C1 segment of cervical spinal cord (tissue), 14 donors: ENCODE data around the gene NLGN4X.

Source experiments
- DNase-seq, 14 donors: peaks; one replicate each; lab custom pipeline; 2025; lab: John Stamatoyannopoulos, UW

The NLGN4X gene

DNA sequence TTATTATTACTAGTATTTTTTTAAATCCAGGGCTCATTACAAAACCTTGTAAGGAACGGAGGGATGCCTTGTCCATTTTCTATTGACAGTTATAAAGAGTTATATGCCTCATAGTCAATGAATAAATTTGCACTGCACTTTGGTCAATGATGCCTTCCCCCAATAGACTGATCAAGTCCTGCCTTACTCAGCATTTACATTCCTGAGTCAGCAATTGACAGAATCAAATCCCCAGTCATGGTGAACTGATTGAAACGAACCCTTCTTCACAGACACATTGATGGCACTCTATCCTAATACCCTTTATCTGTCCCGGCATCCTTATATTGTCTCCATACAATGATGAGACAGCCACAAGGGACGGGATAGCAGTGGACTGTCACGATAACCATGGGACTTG lies 213.2 kb downstream of the NLGN4X start:
- no peak for DNase-seq

DNA sequence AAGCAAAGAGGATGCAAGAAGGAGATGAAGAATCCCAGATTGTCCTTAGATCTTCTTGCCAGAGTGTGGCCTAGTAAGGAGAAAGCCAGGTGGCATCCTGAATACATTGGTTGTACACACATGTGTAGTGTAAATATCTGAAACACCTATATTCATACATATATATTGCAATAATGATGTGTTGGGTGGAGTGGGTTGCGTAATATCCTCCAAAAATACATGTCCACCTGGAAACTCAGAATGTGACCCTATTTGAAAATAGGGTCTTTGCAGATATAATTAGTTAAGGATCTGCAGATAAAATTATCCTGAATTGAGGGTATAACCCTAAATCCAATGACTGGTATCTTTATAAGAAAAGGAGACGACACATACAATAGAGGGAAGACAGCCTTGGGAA lies 216.3 kb downstream of the NLGN4X start:
- DNase-seq: no peak

DNA sequence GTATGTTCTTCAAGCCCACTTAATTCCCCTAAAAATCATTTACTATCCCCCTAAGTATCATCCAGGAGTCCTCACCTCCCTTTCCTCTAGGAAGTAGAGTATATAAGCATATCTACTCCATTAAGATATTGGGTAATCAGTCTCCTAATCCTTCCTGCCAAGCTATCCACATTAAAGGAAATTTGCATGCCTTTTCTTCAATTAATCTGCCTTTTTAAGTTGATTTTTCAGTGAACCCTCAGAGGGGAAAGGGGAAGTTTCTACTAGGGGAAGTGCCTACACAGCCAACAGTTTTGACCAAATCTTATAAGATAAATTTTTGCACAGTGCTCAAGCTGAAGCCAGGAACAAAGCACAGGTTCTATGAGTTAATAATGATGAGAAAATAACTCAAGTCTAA lies 222.8 kb downstream of the NLGN4X start:
- no peak for DNase-seq

DNA sequence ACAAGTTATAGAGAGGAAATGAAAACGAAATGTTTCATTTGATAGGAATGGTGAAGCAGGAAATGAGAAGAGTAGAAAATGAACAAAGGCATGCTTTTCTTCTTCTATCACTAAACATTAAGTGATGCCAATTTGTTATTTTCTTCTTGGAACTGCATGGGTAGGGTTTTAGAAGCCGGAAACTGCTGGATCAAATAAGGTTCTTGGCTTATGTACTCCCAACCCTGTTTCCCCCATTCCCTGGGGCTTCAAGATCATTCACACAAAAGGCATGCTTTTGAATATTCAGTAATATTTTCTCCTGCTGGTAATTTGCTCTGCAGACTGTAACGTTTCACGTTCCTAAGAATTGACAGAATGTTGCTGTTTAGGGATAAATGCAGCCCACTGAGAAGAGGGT lies 224.1 kb downstream of the NLGN4X start:
- no peak for DNase-seq

DNA sequence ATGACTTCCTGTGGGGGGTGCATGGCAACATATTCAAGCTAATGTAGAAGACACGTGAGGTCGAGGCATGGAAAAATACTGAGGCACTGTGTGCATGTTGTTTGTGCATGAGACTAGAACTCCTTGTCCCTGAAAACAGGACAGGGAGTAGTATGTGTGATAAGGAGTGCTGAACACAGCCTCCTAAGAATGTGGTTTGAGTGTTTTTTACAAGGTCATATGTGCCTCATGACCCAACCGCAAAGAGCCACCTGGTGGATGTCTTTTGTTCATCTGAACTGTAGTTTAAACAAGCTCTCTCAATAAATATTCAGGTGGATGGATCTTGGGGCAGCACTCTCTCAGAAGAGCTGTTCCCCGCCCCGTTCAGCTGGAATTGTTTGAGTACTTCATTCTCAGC lies 226.6 kb downstream of the NLGN4X start:
- no peak for DNase-seq

DNA sequence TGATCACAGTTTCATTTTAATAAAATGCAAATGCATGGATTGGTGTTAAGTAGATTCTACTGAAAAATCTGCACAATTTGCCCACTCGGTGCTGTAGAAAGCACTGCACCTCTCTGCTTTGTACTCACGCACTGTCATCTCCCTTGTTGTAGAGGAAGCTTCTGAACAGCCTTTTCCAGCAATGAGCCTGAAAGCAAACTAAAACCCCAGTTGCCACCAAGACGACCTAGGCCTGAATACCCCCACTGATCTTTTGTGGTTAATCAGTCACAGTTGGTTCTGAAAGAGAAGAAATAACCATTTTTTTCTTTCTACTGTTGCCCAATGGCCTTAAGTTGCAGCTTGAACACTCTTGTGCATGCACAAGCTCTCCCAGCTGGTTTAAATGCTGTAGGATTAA lies 229.8 kb downstream of the NLGN4X start:
- DNase-seq: no peak

DNA sequence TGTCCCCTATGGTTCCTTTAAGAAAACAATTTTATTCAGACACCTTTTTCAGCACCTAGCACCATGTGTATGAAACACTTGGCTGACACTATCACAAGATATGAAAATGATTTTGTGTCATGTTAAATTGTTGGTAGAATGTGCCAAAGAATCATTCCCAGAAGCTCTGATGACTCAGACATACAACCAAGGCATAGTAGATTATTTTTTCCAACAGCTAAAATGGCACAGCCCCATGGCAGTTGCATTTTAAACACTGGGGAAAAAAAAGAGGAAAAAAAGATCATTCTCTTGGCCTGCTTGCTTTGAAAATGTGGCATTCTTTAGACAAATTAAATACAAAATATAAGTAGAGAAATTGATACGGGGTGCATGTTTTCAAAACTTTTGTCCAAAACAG lies 230.2 kb downstream of the NLGN4X start:
- no peak for DNase-seq

DNA sequence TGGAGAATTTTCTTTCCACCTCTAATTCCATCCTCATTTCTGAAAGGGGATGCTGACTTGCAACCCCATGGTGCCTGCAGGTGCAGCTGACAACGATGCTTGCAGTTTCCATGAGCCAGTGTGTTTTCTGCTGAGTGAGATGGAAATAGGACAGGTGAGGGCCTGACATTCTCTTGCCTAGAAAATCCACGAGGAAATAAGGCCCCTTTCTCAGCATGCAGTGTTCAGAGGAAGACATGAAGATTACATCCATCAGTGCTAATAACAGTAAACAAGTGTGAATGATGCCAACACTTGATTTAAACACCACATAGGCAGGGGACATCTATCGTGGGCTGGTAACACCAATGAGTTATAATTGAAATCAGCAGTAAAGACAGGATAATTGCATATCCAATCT lies 237.3 kb downstream of the NLGN4X start:
- no peak for DNase-seq

DNA sequence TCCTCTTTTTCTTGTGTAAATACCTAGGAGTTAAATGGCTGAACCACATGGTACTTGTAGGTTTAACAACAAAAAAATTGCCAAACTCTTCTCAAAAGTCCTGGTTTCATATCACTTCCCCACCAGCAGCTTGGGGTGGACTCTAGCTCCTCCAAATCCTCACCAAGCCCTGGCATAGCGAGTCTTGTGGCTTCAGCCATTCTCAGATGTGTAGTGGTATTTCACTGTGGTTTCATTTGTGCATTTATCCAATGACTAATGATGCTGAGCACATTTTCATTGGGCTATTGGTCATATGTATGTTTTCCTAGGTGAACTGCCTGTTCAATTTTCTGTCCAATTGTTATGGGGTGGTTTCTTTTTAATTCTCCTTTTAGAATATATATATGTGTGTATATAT lies 249.3 kb downstream of the NLGN4X start:
- DNase-seq: no peak

DNA sequence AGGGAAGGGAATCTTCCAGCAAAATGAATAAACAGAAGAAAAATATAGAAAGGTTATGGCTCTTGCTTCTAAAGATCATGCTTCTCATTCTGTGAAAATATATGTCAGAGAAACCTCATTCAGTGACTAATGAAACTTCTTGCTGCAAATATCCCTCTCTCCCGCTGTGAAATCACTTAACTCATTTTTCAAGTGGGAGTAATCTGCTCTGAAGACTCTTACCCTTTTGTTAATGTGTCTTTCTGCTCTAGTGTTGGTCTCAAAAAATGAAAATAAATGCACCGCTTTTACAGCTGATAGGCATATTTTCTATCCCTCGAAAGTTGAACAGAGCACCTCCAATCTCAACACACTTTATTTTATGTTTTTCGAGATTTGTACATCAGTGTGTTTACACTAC lies 252.3 kb downstream of the NLGN4X start:
- DNase-seq: no peak

DNA sequence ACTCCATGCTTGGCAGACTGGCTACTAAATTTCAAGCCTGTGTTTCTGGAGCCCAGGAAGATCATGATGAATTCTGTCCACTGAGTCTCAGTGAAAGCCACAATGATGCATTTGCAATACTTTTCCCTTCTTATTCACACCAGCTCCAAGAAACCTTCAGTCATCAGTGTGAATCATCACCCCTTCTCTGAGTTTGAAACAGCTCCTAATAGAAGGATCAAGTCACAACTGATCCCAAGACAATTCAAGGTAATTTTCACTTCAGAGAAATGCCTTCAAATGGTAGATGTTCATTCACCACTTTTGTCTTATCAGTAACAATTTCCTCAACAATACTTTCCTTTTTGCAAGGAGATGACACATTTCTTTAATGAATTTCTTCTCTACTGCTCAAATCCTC lies 257.4 kb downstream of the NLGN4X start:
- DNase-seq: no peak

DNA sequence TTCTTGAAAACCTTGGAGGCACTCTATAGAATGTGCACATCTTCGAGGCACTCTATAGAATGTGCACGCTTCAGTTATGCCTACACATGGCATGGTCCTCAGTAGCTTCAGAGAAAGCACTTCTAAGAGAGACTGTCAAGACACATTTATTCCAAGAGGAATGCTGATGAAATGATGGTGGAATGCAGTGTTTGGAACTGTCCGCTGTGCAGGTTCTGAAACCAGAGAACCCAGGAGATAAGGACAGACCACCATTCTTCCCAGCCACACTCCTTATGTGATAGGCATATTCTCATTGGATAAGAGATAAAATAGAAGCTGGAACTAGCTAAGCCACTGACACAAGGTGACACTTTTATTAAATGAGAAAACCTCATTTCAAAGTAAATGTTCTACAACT lies 263.3 kb downstream of the NLGN4X start:
- DNase-seq: no peak

DNA sequence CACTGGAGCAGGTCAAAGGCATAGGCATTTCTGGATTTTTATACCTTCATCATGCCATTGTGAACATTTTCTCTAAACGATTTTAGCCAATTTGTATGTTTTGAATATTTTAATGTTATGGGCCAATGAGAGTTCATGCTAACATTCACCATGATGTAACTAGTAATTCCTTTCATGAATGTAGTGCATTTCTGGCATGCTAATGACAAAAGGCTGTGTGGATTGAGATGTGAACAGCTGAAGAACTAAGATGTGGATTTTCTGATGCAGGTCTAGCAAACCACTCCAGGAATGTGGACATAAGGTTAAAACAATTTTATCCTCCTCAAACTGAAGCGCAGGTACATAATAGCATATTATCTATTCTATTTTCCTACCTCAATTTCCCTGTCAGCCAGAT lies 269.4 kb downstream of the NLGN4X start:
- no peak for DNase-seq

DNA sequence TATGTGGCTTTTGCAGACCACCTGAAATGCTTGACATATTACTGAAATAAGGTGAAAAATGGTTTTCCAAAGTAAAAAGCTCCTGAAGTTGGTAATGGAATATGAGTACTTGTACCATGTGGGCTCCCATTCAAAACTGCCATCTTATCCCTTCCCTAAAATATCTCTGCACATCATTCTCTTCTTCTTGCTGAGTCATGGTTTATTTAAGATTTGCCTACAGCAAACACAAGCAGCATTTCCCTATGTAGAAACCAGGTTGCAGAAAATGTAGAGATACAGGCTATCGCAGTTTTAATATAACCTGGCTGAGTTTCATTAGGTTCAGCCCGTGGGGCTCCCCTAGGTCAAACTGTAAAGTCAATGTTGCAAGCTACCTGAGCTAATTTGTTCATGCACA lies 270.1 kb downstream of the NLGN4X start:
- DNase-seq: no peak

DNA sequence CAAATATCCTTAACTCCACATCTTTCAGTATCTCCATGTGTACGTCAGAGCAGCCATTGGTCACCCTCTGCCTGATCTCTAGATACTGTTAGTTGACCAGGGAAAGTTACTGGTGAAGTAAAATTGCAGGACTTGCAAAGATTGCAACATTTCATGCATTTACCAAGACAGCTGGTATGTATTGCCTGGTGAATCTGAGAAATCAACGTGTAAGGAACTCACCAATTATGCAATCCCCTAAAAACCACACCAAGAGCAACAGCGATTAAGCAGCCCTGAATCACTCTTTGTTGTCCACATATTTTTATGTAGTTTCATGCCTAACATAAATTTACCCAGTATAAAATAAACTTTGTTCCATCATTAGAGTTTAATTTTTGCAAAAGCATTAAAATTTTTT lies 271.2 kb downstream of the NLGN4X start:
- no peak for DNase-seq

DNA sequence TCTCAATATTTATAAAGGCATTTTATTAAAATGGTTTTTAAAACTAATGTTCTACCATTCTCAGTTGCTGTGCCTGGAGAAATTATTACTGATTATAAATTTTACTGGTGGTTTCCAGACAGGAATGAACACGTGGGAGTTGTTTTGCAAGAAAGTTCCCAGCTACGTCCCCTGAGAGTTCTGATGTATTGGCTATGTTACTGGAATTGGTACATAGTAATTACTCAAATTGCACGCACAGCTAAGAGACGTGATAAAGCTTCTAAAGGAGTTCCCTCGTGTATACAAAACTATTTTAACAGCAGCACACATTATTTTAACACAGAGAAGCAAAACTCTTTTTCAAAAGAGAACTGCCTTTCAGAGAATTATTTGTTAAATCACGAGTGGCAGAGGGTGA lies 292.2 kb downstream of the NLGN4X start:
- DNase-seq: no peak

DNA sequence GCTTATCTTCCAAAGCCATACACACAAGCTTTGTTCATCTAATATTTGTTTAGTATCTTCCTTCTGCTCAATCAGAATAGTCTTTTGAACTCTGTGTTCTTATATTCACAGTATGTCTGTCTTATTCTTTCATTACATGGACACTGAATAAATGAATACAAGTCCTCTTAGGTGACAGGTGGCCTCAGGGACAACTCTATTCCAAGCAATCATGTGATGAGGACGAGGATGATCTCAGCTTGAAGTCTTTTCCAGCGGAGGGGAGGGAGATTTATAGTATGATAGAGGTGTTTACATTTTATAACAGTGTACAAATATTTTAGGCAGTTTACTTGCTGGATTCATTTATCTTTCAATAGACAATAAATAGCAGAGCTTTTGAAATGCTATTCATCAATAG lies 300.4 kb downstream of the NLGN4X start:
- DNase-seq: no peak

DNA sequence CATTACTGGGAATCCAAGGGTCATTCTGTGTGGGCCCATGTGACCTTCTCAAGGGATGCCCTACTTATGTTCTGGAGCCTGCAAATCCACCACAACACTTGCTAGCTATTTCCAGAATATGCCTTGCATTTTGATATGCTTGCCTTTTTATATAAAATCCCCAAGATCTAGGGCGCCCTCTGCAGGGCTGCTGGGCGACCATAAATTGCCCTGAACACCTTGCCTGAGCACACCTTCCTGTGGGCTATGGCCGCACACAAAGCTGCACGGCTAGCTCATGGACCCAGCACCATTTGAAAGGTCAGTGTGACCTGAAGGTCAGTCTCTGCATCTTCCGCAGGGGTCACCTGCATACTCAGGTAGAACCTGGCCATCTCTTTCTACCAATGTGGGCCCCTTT lies 311.7 kb downstream of the NLGN4X start:
- DNase-seq: no peak

DNA sequence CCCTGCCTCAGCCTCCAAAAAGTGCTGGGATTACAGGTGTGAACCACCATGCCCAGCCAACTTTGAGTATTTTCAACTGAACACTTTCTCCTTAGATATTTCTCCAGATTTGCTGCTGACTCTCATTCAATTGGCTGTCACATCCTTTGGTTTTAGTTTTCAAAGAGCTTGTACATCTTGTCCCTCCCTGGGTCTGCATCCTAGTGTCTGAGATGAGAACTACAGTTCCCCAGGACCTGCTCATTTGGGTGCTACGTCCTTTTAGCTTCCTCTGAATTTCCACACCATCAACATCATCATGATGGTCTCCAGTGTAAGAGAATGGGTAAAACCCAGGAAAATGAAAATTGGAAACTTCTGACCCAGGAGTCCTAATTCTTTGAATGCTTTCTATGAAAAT lies 312.9 kb downstream of the NLGN4X start:
- DNase-seq: no peak

DNA sequence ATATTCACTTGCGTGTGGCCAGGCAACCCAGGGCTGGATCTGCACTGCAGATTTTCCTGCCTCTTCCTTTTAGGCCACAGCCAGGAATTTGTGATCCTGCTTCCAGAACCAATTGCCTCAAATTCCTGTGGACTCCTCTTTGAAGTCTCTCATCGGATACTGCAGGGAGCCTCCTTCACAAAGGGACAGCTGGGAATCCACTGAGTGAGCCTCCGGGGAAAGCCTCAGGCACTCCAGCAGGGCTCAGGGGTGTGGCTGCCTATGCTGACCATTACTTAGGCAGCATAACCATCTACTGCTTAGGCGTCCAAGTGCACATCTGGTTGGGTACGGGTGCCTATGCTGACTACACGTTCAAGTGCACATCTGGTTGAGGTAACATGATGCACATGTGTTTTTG lies 321.5 kb downstream of the NLGN4X start:
- DNase-seq: no peak

DNA sequence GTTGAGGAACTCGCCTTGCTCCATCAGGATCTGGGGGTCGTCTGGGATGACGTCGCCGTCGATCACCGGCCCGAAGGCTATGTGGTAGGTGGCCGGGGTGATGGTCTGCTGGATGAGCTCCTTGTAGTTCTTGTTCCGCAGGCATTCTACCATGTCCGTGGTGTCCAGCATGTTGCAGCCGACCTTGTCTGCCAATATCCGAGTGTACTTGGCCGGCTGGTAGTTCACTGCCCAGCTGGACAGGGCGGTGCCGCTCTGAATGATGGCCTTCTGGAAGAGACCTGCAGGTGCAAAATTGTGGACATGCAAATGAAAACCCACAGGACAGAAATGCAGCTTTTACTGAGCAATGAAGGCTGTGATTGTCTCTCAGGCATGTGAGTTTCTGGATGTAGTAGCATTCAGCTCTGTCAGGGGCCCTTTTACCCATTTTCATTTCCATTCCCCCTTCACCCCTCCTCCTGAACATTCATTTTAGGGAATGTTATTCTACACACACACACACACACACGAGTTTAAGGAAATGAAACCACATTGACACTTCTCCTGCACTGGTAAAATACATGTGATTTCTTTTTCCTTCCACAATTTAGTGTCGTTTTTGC lies 325.0 kb downstream of the NLGN4X start:
- peak in 5 of 14 donors; percentile 1 to 24 (median 6) for DNase-seq

DNA sequence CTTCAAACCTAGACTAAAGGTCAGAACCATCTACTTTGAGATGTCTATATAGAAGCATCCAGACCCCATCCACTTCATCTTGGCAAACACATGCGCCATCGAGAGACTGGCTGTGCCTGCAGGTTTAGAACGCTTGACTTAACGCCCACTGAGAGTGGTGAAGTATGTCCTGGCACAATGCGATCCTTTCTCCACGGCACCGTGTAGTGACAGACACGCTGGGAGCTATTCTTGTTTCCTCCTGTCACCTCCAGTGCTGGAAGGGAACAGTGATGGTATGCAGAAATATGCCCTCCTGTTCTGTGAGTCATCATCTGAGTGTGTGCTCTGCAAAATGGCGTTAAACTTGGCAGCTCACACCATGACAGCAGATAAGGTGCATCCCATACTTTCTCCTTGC lies 330.2 kb downstream of the NLGN4X start:
- peak in 1 of 14 donors; percentile 36 for DNase-seq

DNA sequence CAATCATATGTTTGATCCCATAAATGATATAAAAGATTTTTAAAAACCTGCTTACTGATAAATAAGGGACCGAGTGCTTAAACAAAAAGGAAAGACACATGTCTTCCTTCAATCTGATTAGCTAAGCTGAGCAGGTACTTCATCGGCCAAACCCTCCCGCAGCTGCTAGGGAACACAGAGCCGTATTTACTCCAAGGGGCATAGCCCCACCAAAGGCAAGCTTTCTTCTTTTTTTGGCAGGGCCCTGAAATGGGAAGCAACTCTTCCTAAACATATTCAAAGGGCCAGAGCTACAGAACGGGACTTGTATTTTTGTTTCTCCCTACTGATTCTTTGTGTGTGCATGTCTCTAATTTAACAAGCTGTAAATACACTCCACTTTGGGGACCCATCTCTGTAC lies 337.3 kb downstream of the NLGN4X start:
- DNase-seq: no peak

DNA sequence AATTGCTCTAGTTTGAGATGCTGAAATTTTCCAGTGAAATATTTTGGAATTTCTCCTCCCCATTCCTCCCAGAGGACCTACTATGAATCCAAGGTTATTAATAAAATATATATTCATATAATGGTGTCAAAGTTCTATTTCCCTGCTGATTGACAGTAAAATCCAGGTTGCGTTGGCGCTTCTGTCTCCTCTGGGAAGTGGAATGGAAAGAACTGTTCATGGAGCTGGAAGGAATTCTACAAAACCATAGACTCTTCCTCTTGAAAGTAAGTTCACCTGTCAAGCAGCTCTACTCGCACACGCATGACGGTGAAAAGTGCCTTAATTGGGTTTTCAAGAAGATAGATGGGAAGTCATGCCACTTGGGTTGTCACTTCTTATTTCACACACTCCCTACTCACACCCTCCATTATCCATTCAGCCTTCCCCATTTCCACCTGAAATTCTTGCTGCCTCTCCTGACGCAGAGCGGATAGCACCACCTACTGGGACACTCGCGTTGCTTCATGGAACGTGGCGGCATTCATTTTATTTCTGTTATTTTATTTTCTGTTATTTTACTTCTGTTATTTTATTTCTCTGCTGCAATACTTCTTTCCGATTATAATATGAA lies 351.6 kb downstream of the NLGN4X start:
- DNase-seq: no peak
